Adipocyte (in vitro differentiated cells): ENCODE results near the gene TSEN54.

Experiments
- DNase-seq: peaks from one replicate; pipeline ENCODE4 v3.0.0-alpha.2; 2015; ENCODE audit warnings: low read depth
- H3K27me3 ChIP-seq: replicated peaks from 2 replicates; pipeline ENCODE4 v1.7.0; 2013; ENCODE audit warnings: mild to moderate bottlenecking, low read length, moderate library complexity; ENCODE audit not compliant: control insufficient read depth, insufficient read depth
- H3K36me3 ChIP-seq: 2 replicates; pipeline ENCODE4 v1.7.0; 2013; ENCODE audit warnings: low read length, mild to moderate bottlenecking, moderate library complexity; ENCODE audit not compliant: control insufficient read depth, insufficient read depth, severe bottlenecking
- H3K4me1 ChIP-seq: 2 replicates; pipeline ENCODE4 v1.7.0; 2013; ENCODE audit warnings: mild to moderate bottlenecking, low read length, moderate library complexity; ENCODE audit not compliant: control insufficient read depth, insufficient read depth
- H3K4me3 ChIP-seq: 2 replicates; pipeline ENCODE4 v1.7.0; 2013; ENCODE audit warnings: mild to moderate bottlenecking, low read length, moderate library complexity
- H3K9ac ChIP-seq: 2 replicates; pipeline ENCODE4 v1.7.0; 2013; ENCODE audit warnings: mild to moderate bottlenecking, low read length, moderate library complexity
- H3K9me3 ChIP-seq: 2 replicates; pipeline ENCODE4 v1.7.0; 2013; ENCODE audit warnings: mild to moderate bottlenecking, low read length, moderate library complexity; ENCODE audit not compliant: control insufficient read depth

The TSEN54 gene

GRCh38 chr17:75565066-75565465 is 48.7 kb downstream of the TSEN54 start:
- peak; percentile 20 for DNase-seq
- no peaks in the 10 kb centered on the region for H3K9me3 ChIP-seq
- no peaks in the 10 kb centered on the region for H3K36me3 ChIP-seq
- no peak overlapping the region for H3K4me3 ChIP-seq
- peaks cover 43% of the 10 kb centered on the region for H3K27me3 ChIP-seq
- peaks cover 7% of the 10 kb centered on the region for H3K4me1 ChIP-seq
- H3K9ac ChIP-seq, result no peak overlapping the region

GRCh38 chr17:75565618-75566017 is 49.3 kb downstream of the TSEN54 start:
- no peak for DNase-seq
- no peaks in the 10 kb centered on the region for H3K36me3 ChIP-seq
- no peaks in the 10 kb centered on the region for H3K9me3 ChIP-seq
- no peak overlapping the region for H3K9ac ChIP-seq
- peaks cover 46% of the 10 kb centered on the region for H3K27me3 ChIP-seq
- peaks cover 7% of the 10 kb centered on the region for H3K4me1 ChIP-seq
- no peak overlapping the region for H3K4me3 ChIP-seq

- Histone ChIP-seq H3K36me3 (no peaks in the 10 kb centered on the region), H3K4me1 (peaks cover 7% of the 10 kb centered on the region), H3K9ac (no peak overlapping the region), H3K9me3 (no peaks in the 10 kb centered on the region), H3K4me3 (no peak overlapping the region), H3K27me3 (peaks cover 52% of the 10 kb centered on the region)
- DNase-seq, result no peak
These were observed 50.1 kb downstream of the TSEN54 start for GRCh38 chr17:75566416-75566815.

- peaks cover 52% of the 10 kb centered on the region for H3K27me3 ChIP-seq
- DNase-seq, result no peak
- no peaks in the 10 kb centered on the region for H3K9me3 ChIP-seq
- peaks cover 6% of the 10 kb centered on the region for H3K4me1 ChIP-seq
- H3K36me3 ChIP-seq, result no peaks in the 10 kb centered on the region
- H3K9ac ChIP-seq, result no peak overlapping the region
- H3K4me3 ChIP-seq, result no peak overlapping the region
These were observed 50.5 kb downstream of the TSEN54 start for GRCh38 chr17:75566834-75567233.

- Histone ChIP-seq H3K4me1 (no peaks in the 10 kb centered on the region), H3K4me3 (no peak overlapping the region), H3K36me3 (no peaks in the 10 kb centered on the region), H3K9ac (no peak overlapping the region), H3K9me3 (no peaks in the 10 kb centered on the region), H3K27me3 (peaks cover 48% of the 10 kb centered on the region)
- no peak for DNase-seq
These were observed 52.3 kb downstream of the TSEN54 start for GRCh38 chr17:75568412-75569255.

- Histone ChIP-seq H3K4me3 (no peak overlapping the region), H3K4me1 (no peaks in the 10 kb centered on the region), H3K36me3 (no peaks in the 10 kb centered on the region), H3K9ac (no peak overlapping the region), H3K9me3 (no peaks in the 10 kb centered on the region), H3K27me3 (peaks cover 38% of the 10 kb centered on the region)
- no peak for DNase-seq
These were observed 53.8 kb downstream of the TSEN54 start for GRCh38 chr17:75570034-75570676.

- H3K9me3 ChIP-seq, result no peaks in the 10 kb centered on the region
- no peak for DNase-seq
- no peaks in the 10 kb centered on the region for H3K36me3 ChIP-seq
- H3K4me1 ChIP-seq, result no peaks in the 10 kb centered on the region
- no peak overlapping the region for H3K4me3 ChIP-seq
- no peak overlapping the region for H3K9ac ChIP-seq
- peaks cover 38% of the 10 kb centered on the region for H3K27me3 ChIP-seq
These were observed 54.4 kb downstream of the TSEN54 start for GRCh38 chr17:75570772-75571171.

GRCh38 chr17:75571197-75571884 is 55.0 kb downstream of the TSEN54 start:
- no peak for DNase-seq
- no peaks in the 10 kb centered on the region for H3K9me3 ChIP-seq
- no peaks in the 10 kb centered on the region for H3K4me1 ChIP-seq

GRCh38 chr17:75571885-75572215 is 55.5 kb downstream of the TSEN54 start:
- H3K4me3 ChIP-seq, result no peak overlapping the region
- no peaks in the 10 kb centered on the region for H3K9me3 ChIP-seq
- peaks cover 30% of the 10 kb centered on the region for H3K27me3 ChIP-seq
- DNase-seq, result no peak
- H3K9ac ChIP-seq, result no peak overlapping the region
- no peaks in the 10 kb centered on the region for H3K36me3 ChIP-seq
- H3K4me1 ChIP-seq, result no peaks in the 10 kb centered on the region

More at GRCh38 chr17:75571197-75571884, 55.0 kb downstream of the TSEN54 start:
- H3K4me3 ChIP-seq, result no peak overlapping the region
- no peaks in the 10 kb centered on the region for H3K36me3 ChIP-seq
- no peak overlapping the region for H3K9ac ChIP-seq
- peaks cover 35% of the 10 kb centered on the region for H3K27me3 ChIP-seq

- Histone ChIP-seq H3K36me3 (no peaks in the 10 kb centered on the region), H3K9me3 (no peaks in the 10 kb centered on the region), H3K9ac (no peak overlapping the region), H3K4me1 (no peaks in the 10 kb centered on the region), H3K4me3 (no peak overlapping the region), H3K27me3 (peaks cover 23% of the 10 kb centered on the region)
- DNase-seq, result no peak
These were observed 56.6 kb downstream of the TSEN54 start for GRCh38 chr17:75572713-75573539.

GRCh38 chr17:75573540-75573957 is 57.2 kb downstream of the TSEN54 start:
- no peaks in the 10 kb centered on the region for H3K9me3 ChIP-seq
- no peaks in the 10 kb centered on the region for H3K36me3 ChIP-seq
- no peak overlapping the region for H3K4me3 ChIP-seq
- no peaks in the 10 kb centered on the region for H3K4me1 ChIP-seq
- DNase-seq, result no peak
- H3K9ac ChIP-seq, result no peak overlapping the region
- peaks cover 19% of the 10 kb centered on the region for H3K27me3 ChIP-seq
